GM12892 (cell line): ENCODE measurements around the gene CNGA1.

Experiments used
- POLR2A ChIP-seq: IDR thresholded peaks from 2 replicates; pipeline ENCODE4 v1.6.1; 2011; ENCODE audit warnings: low read depth, low read length, control low read depth
- POLR2AphosphoS5 ChIP-seq: IDR thresholded peaks from 2 replicates; pipeline ENCODE4 v1.6.1; 2011; ENCODE audit warnings: low read depth, low read length, control low read depth
- TAF1 ChIP-seq: IDR thresholded peaks from 2 replicates; pipeline ENCODE4 v1.6.1; 2011; ENCODE audit warnings: low read depth, mild to moderate bottlenecking, control low read depth, low read length, borderline replicate concordance

DNA sequence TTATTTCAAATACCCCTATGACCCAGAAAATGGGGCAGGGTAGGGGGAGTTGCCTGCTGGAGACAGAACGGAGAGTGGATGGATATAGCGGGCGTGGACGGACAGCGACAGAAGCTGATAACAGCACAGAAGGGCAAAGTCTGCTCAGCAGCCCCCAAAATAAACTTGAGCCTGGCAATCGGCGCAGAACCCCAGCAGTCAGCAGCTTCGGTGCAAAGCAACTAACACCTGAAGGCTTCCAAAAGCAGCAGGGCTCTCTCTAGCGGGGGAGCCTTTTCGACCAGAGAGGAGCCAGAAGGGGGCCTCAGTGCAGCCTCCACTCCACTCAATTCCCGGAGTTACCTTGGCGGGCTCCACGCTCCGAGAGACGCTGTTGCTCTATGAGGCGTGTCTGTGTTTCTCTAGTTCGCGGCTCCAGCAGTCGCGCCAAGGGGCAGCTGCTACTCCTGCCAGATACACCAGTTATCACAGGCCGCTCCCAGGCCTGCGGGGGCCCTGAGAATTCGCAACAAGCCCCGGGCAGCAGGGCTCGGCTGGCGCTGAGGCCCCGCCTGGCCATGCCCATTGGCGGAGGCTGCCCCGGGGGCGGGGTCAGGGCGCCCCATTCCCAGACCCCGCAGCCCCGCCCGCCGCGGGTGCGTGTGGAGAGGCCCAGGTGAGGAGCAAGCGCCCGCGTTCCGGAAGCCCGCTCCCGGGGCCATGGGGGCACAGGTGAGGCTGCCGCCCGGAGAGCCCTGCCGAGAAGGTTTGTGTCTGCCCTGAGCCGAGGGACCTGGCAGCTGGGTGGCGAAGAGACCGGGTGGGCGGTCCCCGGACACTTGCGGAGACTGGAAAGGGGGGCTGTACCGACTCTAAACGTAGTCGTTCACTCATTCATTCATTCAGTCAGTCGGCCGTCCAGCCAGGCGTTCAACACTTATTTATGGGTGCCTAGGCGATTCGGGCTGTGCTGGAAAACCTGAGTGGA, at the start of gene CNGA1, which contains the start of gene NIPAL1:
- TF ChIP-seq POLR2AphosphoS5 (no peak), POLR2A (no peak), TAF1 (no peak)
